HG03354 (cell line): ENCODE results near the gene ABCB9.
"Not testable (repeated sequence)": the region's sequence is repeated elsewhere in the genome, so short reads cannot be mapped to it uniquely, and the experiment has no call there.

Experiments
- ATAC-seq: cut with Tn5 transposase; IDR thresholded peaks from one replicate; pipeline ENCODE4 v1.9.1; 2021; ENCODE audit warnings: mild to moderate bottlenecking; ENCODE audit not compliant: unreplicated experiment, poor library complexity, severe bottlenecking

The ABCB9 gene

GRCh38 chr12:122905258-122905657 lies 61.0 kb downstream of the ABCB9 start:
- ATAC-seq: not testable (repeated sequence)

GRCh38 chr12:122903693-122904034 lies 62.6 kb downstream of the ABCB9 start:
- ATAC-seq: no peak

- no peak for ATAC-seq
These were observed 63.2 kb downstream of the ABCB9 start for GRCh38 chr12:122902854-122903692.

- no peak for ATAC-seq
These were observed 66.4 kb downstream of the ABCB9 start for GRCh38 chr12:122899887-122900286.

- ATAC-seq: no peak
These were observed 69.6 kb downstream of the ABCB9 start for GRCh38 chr12:122896662-122897061.

- ATAC-seq: peak; percentile 51
These were observed 70.3 kb downstream of the ABCB9 start, which contains the start of gene VPS37B for GRCh38 chr12:122895704-122896636. TSS of gene VPS37B (minus strand) at chr12:122896124. CDS start at chr12:122896062, 62 bp downstream.

- no peak for ATAC-seq
These were observed 71.0 kb downstream of the ABCB9 start for GRCh38 chr12:122895320-122895703.

- no peak for ATAC-seq
These were observed 71.8 kb downstream of the ABCB9 start for GRCh38 chr12:122894193-122895121.

GRCh38 chr12:122893208-122894153 lies 72.8 kb downstream of the ABCB9 start:
- ATAC-seq: no peak

GRCh38 chr12:122892724-122893123 lies 73.5 kb downstream of the ABCB9 start:
- ATAC-seq: not testable (repeated sequence)

- ATAC-seq: no peak
These were observed 74.4 kb downstream of the ABCB9 start for GRCh38 chr12:122891661-122892525.

- no peak for ATAC-seq
These were observed 76.3 kb downstream of the ABCB9 start for GRCh38 chr12:122889761-122890520.

GRCh38 chr12:122888232-122888752 lies 78.0 kb downstream of the ABCB9 start:
- ATAC-seq: peak; percentile 58

- peak; percentile 27 for ATAC-seq
These were observed 78.4 kb downstream of the ABCB9 start for GRCh38 chr12:122887819-122888212.

GRCh38 chr12:122886851-122887818 lies 79.1 kb downstream of the ABCB9 start:
- peak; percentile 84 for ATAC-seq

- no peak for ATAC-seq
These were observed 80.1 kb downstream of the ABCB9 start for GRCh38 chr12:122886161-122886560.
